Endothelial cell of umbilical vein (primary cell): Measurements from ENCODE around the gene RASIP1. TPM values are rescaled to one million over a fixed set of nuclear protein-coding genes. Genes with fewer than 3 reads are reported as not detected.

Experiments used
- BruUV-seq: library from RNA; stranded (reverse); fragments of 400-500 nt; replicated peaks from 2 replicates; lab custom pipeline; 2021; lab: Mats Ljungman, UMichigan
- CTCF ChIA-PET: fragments of 300-600, 350-600 bp; sonication (Branson Sonifier 250); formaldehyde crosslinking; loops from one replicate; lab custom pipeline; 2021; ENCODE audit warnings: antibody characterized with exemption, inconsistent platforms; lab: Charles Lee
- POLR2A ChIA-PET: fragments of 300-600, 350-600 bp; sonication (Branson Sonifier 250); formaldehyde crosslinking; loops from one replicate; lab custom pipeline; 2021; ENCODE audit warnings: antibody characterized with exemption, inconsistent platforms; lab: Charles Lee
- DNase-seq: peaks from one replicate; pipeline ENCODE4 v3.0.0-alpha.2; 2011; ENCODE audit warnings: low read depth, low spot score
- FAIRE-seq: peaks from 2 replicates; lab custom pipeline; 2011; peaks lifted over from hg19 to GRCh38; lab: Jason Lieb, UNC
- H2AFZ ChIP-seq: 2 replicates; pipeline ENCODE4 v1.6.0; 2012; ENCODE audit warnings: low read depth, low read length, control low read depth, inconsistent platforms
- H3K27ac ChIP-seq: 2 replicates; pipeline ENCODE4 v1.5.1; 2011; ENCODE audit warnings: low read depth, mild to moderate bottlenecking, control low read depth, low read length, moderate library complexity; ENCODE audit not compliant: insufficient read depth
- H3K27me3 ChIP-seq, 2 experiments: 2 replicates each; pipeline versions ENCODE4 v1.6.0 to v1.6.1; 2011; ENCODE audit warnings: low read length in 2 of 2, mixed read lengths in 1 of 2; ENCODE audit not compliant: control insufficient read depth in 2 of 2, insufficient read depth in 2 of 2
- H3K36me3 ChIP-seq, 2 experiments: 2 replicates in 1 of 2; 3 replicates in 1 of 2; pipeline ENCODE4 v1.5.1; 2011; ENCODE audit warnings: low read length in 2 of 2, mild to moderate bottlenecking in 1 of 2, moderate library complexity in 1 of 2; ENCODE audit not compliant: control insufficient read depth in 2 of 2, insufficient read depth in 2 of 2; ENCODE audit errors: extremely low read depth in 1 of 2
- H3K4me1 ChIP-seq: 3 replicates; pipeline ENCODE4 v1.5.1; 2011; ENCODE audit warnings: mild to moderate bottlenecking, low read length; ENCODE audit not compliant: control insufficient read depth, insufficient read depth; ENCODE audit errors: extremely low read depth
- H3K4me2 ChIP-seq: 2 replicates; pipeline ENCODE4 v1.6.1; 2011; ENCODE audit warnings: low read length, control low read depth, mixed read lengths; ENCODE audit not compliant: insufficient read depth
- H3K4me3 ChIP-seq, 3 experiments: fragments of 200-600 bp in 1 of 3; sonication (generic), shearing (Covaris generic) in 1 of 3; replicated peaks in 1 of 3; 2 replicates each; pipeline ENCODE4 v1.5.1; 2011 to 2016; ENCODE audit warnings: control low read depth in 3 of 3, low read length in 3 of 3, mild to moderate bottlenecking in 2 of 3, inconsistent platforms in 1 of 3, low read depth in 1 of 3, moderate library complexity in 1 of 3; ENCODE audit not compliant: insufficient read depth in 1 of 3
- H3K79me2 ChIP-seq: 2 replicates; pipeline ENCODE4 v1.6.0; 2012; ENCODE audit warnings: low read length, inconsistent platforms; ENCODE audit not compliant: control insufficient read depth, insufficient read depth
- H3K9ac ChIP-seq: replicated peaks from 2 replicates; pipeline ENCODE3; 2011; ENCODE audit warnings: low read length, control low read depth; ENCODE audit not compliant: insufficient read depth; ENCODE audit errors: extremely low read depth
- H3K9me1 ChIP-seq: replicated peaks from 3 replicates; pipeline ENCODE4 v1.6.0; 2011; ENCODE audit warnings: mild to moderate bottlenecking, low read length; ENCODE audit not compliant: control insufficient read depth, insufficient read depth; ENCODE audit errors: extremely low read depth
- H3K9me3 ChIP-seq: replicated peaks from 2 replicates; pipeline ENCODE4 v1.5.1; 2012; ENCODE audit warnings: low read length, inconsistent platforms; ENCODE audit not compliant: control insufficient read depth, insufficient read depth
- H4K20me1 ChIP-seq: replicated peaks from 2 replicates; pipeline ENCODE3; 2011; ENCODE audit warnings: mild to moderate bottlenecking, low read length; ENCODE audit not compliant: control insufficient read depth, insufficient read depth; ENCODE audit errors: extremely low read depth
- CTCF ChIP-seq, 2 donors: IDR thresholded peaks; 1 replicate in 1 of 2; 2 replicates in 1 of 2; pipeline ENCODE4 v1.5.1; 2011; ENCODE audit warnings: low read length in 2 of 2, mild to moderate bottlenecking in 2 of 2, moderate library complexity in 2 of 2, control low read depth in 1 of 2, inconsistent platforms in 1 of 2, low read depth in 1 of 2; ENCODE audit not compliant: insufficient read depth in 1 of 2; ENCODE audit errors: extremely low read depth in 1 of 2
- EZH2 ChIP-seq: IDR thresholded peaks from 2 replicates; pipeline ENCODE4 v1.6.1; 2012; ENCODE audit warnings: borderline replicate concordance, low read depth, mild to moderate bottlenecking, moderate library complexity, low read length, inconsistent platforms; ENCODE audit not compliant: severe bottlenecking
- FOS ChIP-seq: IDR thresholded peaks from 2 replicates; pipeline ENCODE4 v1.6.1; 2011; ENCODE audit warnings: mild to moderate bottlenecking, low read length, moderate library complexity, borderline replicate concordance; ENCODE audit not compliant: insufficient read depth
- GATA2 ChIP-seq: IDR thresholded peaks from 2 replicates; pipeline ENCODE4 v1.7.0; 2011; ENCODE audit warnings: low read depth, mild to moderate bottlenecking, moderate library complexity, mixed read lengths, low read length; ENCODE audit not compliant: insufficient read length, insufficient read depth
- JUN ChIP-seq: IDR thresholded peaks from 2 replicates; pipeline ENCODE4 v1.6.1; 2011; ENCODE audit warnings: borderline replicate concordance, low read depth; ENCODE audit not compliant: insufficient read length, insufficient read depth
- MYC ChIP-seq: IDR thresholded peaks from one replicate; pipeline ENCODE4 v1.6.1; 2011; ENCODE audit warnings: mild to moderate bottlenecking, low read depth, low read length
- POLR2A ChIP-seq: IDR thresholded peaks from 2 replicates; pipeline ENCODE4 v1.6.1; 2012; ENCODE audit warnings: low read depth, mild to moderate bottlenecking, control low read depth, low read length
- POLR2AphosphoS5 ChIP-seq: IDR thresholded peaks from 2 replicates; pipeline ENCODE4 v1.6.1; 2012; ENCODE audit warnings: low read depth, mild to moderate bottlenecking, control low read depth, low read length, moderate library complexity; ENCODE audit not compliant: insufficient read depth
- dilution Hi-C: fragments of 300-500 bp; cut with MboI; formaldehyde crosslinking; loops from one replicate; pipeline ENCODE4 v1.15.0; 2019; ENCODE audit warnings: low sequenced_read_pairs; ENCODE audit not compliant: extremely low pct_ligation_motif_present
- intact Hi-C: fragments of 100-400 bp; cut with micrococcal nuclease; formaldehyde crosslinking; loops from one replicate; pipeline ENCODE4 v1.10.0; 2022
- polyA plus RNA-seq, 4 experiments: library from polyadenylated mRNA; depleted of rRNA in 3 of 4; stranded (reverse) in 3 of 4; unstranded in 1 of 4; fragments of >200 nt; gene quantifications; 2 replicates each; pipeline versions ENCODE4 v1.2.1 to v1.2.3, GENCODE V29; 2011 to 2012; ENCODE audit warnings: missing spikeins in 1 of 4
- total RNA-seq: library from RNA; stranded (reverse); gene quantifications from 2 replicates; pipeline ENCODE4 v1.2.3, GENCODE V29; 2021
- TF ChIP-seq, protein P1 (sequence below): IDR thresholded peaks from 2 replicates; pipeline ENCODE4 v1.6.1; 2011; ENCODE audit not compliant: insufficient read depth, insufficient read length

The RASIP1 gene
- total and polyA plus RNA-seq, 2 donors (not counting 3 experiments of a cell fraction or from before 2014, with no cell fraction given) = 66.2 to 82.1 TPM

GRCh38 chr19:48772503-48772953 is 32.1 kb upstream of the RASIP1 start:
- intact Hi-C loops = no loop called here
- BruUV-seq = no TSS peak
- Histone ChIP-seq H3K4me1 (no peaks in the 10 kb centered on the region), H3K4me3 (no peak overlapping the region), H3K27me3 (no peaks in the 10 kb centered on the region), H4K20me1 (no peaks in the 10 kb centered on the region), H3K9me1 (no peaks in the 10 kb centered on the region), H3K79me2 (no peaks in the 10 kb centered on the region), H3K36me3 (no peaks in the 10 kb centered on the region), H3K27ac (no peak overlapping the region), H3K9me3 (no peaks in the 10 kb centered on the region), H2AFZ (no peak overlapping the region), H3K4me2 (no peak overlapping the region), H3K9ac (no peak overlapping the region)
- CTCF ChIA-PET = no interaction called here
- FAIRE-seq (no peak), DNase-seq (peak; percentile 13)
- TF ChIP-seq MYC = no peak
- no peak for TF ChIP-seq POLR2AphosphoS5
- no peak for TF ChIP-seq GATA2
- TF ChIP-seq CTCF (IDR thresholded peaks at IDR 0.05; ENCODE audit: extremely low read depth in 1 of 2, insufficient read depth in 1 of 2, low read depth in 1 of 2, low read length in 2 of 2) = no peak
- no peak for TF ChIP-seq JUN
- TF ChIP-seq, protein P1, sequence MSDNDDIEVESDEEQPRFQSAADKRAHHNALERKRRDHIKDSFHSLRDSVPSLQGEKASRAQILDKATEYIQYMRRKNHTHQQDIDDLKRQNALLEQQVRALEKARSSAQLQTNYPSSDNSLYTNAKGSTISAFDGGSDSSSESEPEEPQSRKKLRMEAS = no peak
- TF ChIP-seq FOS = no peak
- no peak for TF ChIP-seq POLR2A
- no peak for TF ChIP-seq EZH2
- POLR2A ChIA-PET = no interaction called here
- dilution Hi-C loops = no loop called here
